ENCODE results near the gene GRAMD2B. TPM values are rescaled to one million over a fixed set of nuclear protein-coding genes. Genes with fewer than 3 reads are reported as not detected.

Gene GRAMD2B
- total and polyA plus RNA-seq, 4 donors = 8.5 to 19.4 (median 14.9) TPM

DNA sequence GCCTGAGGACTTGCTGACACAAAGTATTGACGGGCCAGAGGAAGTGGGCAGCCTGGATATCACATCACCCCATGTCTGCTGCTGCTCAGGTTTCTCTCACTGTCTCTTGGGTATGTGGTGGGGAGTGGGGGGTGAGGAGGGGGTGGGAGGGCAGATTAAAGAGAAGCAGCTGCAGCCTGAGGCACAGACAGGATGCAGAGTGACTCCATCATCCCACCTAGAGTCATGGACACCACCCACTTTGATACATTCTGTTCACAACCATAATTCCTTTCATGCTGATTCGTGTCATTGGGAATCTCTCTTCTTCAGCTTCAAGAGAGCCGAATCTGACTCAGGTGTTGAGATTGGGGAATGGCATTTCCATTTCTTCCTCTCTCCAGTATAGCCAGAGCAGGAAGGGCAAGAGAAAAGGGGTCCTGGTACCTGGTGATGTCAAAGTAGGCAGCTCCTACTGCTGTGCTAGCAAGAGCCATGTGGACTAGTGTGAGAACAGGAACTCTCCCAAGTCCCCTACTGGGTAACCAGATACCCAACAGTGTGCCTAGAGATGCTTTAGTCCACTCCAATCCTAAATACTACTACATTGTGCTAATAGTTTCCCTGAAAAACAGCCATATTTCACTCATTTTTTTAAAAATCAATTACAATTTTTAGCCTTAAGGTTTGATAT lies 22.4 kb downstream of the GRAMD2B start:
- ATAC-seq (ENCODE audit: insufficient read depth, low FRiP score) = no peak
- WGBS, 2 donors = 88 to 91% methylated on average over 3 of the region's 3 CpGs
- H3K4me3 ChIP-seq = no peak overlapping the region
- H3K4me1 ChIP-seq (ENCODE audit: control insufficient read depth in 5 of 5, insufficient read depth in 5 of 5, low read length in 5 of 5) = peaks cover 0 to 16% (median 1%) of the 10 kb centered on the region in 5 donors
- H3K9me3 ChIP-seq (ENCODE audit: control insufficient read depth in 4 of 4, insufficient read depth in 3 of 4, low read length in 3 of 4) = peaks cover 0 to 2% (median 0%) of the 10 kb centered on the region in 4 donors
- DNase-seq = no peak
- H3K9ac ChIP-seq (ENCODE audit: insufficient read depth in 1 of 2, low read length in 2 of 2) = no peak overlapping the region
- peaks cover 0 to 2% (median 0%) of the 10 kb centered on the region in 4 donors for H3K36me3 ChIP-seq (ENCODE audit: control insufficient read depth in 4 of 4, insufficient read depth in 4 of 4, low read length in 4 of 4)
- H3K27ac ChIP-seq (ENCODE audit: low read depth in 1 of 2, low read length in 1 of 2) = no peak overlapping the region
- H3K27me3 ChIP-seq (ENCODE audit: control insufficient read depth in 3 of 3, insufficient read depth in 3 of 3, low read length in 2 of 3) = no peaks in the 10 kb centered on the region
- TF ChIP-seq, protein P1, sequence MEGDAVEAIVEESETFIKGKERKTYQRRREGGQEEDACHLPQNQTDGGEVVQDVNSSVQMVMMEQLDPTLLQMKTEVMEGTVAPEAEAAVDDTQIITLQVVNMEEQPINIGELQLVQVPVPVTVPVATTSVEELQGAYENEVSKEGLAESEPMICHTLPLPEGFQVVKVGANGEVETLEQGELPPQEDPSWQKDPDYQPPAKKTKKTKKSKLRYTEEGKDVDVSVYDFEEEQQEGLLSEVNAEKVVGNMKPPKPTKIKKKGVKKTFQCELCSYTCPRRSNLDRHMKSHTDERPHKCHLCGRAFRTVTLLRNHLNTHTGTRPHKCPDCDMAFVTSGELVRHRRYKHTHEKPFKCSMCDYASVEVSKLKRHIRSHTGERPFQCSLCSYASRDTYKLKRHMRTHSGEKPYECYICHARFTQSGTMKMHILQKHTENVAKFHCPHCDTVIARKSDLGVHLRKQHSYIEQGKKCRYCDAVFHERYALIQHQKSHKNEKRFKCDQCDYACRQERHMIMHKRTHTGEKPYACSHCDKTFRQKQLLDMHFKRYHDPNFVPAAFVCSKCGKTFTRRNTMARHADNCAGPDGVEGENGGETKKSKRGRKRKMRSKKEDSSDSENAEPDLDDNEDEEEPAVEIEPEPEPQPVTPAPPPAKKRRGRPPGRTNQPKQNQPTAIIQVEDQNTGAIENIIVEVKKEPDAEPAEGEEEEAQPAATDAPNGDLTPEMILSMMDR (IDR thresholded peaks at IDR 0.05; ENCODE audit: control extremely low read depth, extremely low read depth) = no peak

DNA sequence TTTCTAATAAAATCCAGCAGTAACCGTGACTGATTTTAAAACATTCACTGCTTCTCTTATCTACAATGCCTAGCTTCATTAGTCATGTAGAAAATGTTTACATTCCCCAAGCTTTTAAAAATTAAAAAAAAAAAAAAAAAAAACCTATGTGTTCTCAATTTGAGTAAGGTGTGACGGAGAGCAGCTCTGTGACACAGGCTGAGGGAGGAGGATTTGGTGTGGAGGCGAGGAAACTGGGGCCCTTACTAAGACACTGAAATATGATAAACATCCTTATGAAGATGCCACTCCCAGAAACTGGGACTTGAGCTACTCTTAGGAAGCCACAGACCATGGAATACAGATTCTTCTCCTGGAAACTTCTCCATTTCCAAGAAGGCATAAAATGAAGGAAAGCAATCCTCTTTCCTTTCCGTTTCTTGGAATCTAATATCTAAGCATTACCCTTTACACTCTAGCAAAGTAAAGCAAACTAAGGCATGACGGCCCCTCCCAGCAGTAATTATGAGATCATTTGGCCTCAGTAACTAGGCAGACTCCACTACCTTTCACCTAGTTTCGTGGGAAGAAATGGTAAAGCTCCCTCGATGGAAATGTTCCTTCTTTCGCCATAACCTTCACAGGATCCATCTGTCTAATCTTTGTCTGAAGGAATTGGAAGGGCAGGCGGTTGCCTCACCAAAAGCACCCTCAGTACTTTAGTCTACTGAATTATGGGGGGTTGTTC lies 23.5 kb downstream of the GRAMD2B start:
- H3K27me3 ChIP-seq (ENCODE audit: control insufficient read depth in 3 of 3, insufficient read depth in 3 of 3, low read length in 2 of 3) = no peaks in the 10 kb centered on the region
- H3K4me1 ChIP-seq (ENCODE audit: control insufficient read depth in 5 of 5, insufficient read depth in 5 of 5, low read length in 5 of 5) = peaks cover 0 to 12% (median 4%) of the 10 kb centered on the region in 5 donors
- 81 to 83% methylated on average over 9 of the region's 9 CpGs for WGBS, 2 donors
- H3K4me3 ChIP-seq = no peak overlapping the region
- no peak overlapping the region for H3K27ac ChIP-seq (ENCODE audit: low read depth in 1 of 2, low read length in 1 of 2)
- peaks cover 0 to 2% (median 1%) of the 10 kb centered on the region in 4 donors for H3K36me3 ChIP-seq (ENCODE audit: control insufficient read depth in 4 of 4, insufficient read depth in 4 of 4, low read length in 4 of 4)
- ATAC-seq (ENCODE audit: insufficient read depth, low FRiP score) (no peak), DNase-seq (no peak)
- peaks cover 0 to 2% (median 0%) of the 10 kb centered on the region in 4 donors for H3K9me3 ChIP-seq (ENCODE audit: control insufficient read depth in 4 of 4, insufficient read depth in 3 of 4, low read length in 3 of 4)
- TF ChIP-seq, protein P1 (IDR thresholded peaks at IDR 0.05; ENCODE audit: control extremely low read depth, extremely low read depth) = no peak
- H3K9ac ChIP-seq (ENCODE audit: insufficient read depth in 1 of 2, low read length in 2 of 2) = no peak overlapping the region

DNA sequence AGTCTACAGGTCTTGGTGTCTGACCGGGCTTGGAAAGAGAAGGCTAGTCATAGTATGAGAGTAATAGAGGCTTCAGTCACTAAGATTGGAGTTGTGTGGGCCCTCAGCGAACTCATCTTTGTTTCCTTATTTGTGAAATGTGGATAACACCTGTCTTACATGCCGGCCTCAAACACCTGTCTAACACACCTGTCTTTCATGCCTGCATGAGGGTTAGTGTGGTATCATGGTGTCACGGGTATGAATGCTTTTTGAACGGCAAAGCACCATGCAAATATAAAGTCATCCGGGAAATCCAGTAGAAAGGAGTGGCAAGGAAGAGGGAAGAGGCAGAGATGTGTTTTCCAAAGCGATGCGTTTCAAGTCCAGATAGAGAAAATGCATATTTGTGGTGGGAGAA lies 25.5 kb downstream of the GRAMD2B start:
- DNase-seq (no peak), ATAC-seq (ENCODE audit: insufficient read depth, low FRiP score) (no peak)
- WGBS, 2 donors = 91 to 94% methylated on average over 8 of the region's 8 CpGs
- H3K27me3 ChIP-seq (ENCODE audit: control insufficient read depth in 3 of 3, insufficient read depth in 3 of 3, low read length in 2 of 3) = no peaks in the 10 kb centered on the region
- TF ChIP-seq, protein P1 (IDR thresholded peaks at IDR 0.05; ENCODE audit: control extremely low read depth, extremely low read depth) = no peak
- H3K4me1 ChIP-seq (ENCODE audit: control insufficient read depth in 5 of 5, insufficient read depth in 5 of 5, low read length in 5 of 5) = peaks cover 0 to 12% (median 4%) of the 10 kb centered on the region in 5 donors
- peaks cover 0 to 2% (median 0%) of the 10 kb centered on the region in 4 donors for H3K9me3 ChIP-seq (ENCODE audit: control insufficient read depth in 4 of 4, insufficient read depth in 3 of 4, low read length in 3 of 4)
- no peak overlapping the region for H3K27ac ChIP-seq (ENCODE audit: low read depth in 1 of 2, low read length in 1 of 2)
- H3K36me3 ChIP-seq (ENCODE audit: control insufficient read depth in 4 of 4, insufficient read depth in 4 of 4, low read length in 4 of 4) = peaks cover 0 to 2% (median 1%) of the 10 kb centered on the region in 4 donors
- no peak overlapping the region for H3K4me3 ChIP-seq
- no peak overlapping the region for H3K9ac ChIP-seq (ENCODE audit: insufficient read depth in 1 of 2, low read length in 2 of 2)
